HEK293 (cell line): ENCODE measurements around the gene CCDC85A.

Source experiments
- CTCF ChIA-PET: fragments of 350-600 bp; formaldehyde crosslinking; extraction: SDS; loops from one replicate; lab custom pipeline; 2021; ENCODE audit warnings: antibody characterized with exemption; lab: Yijun Ruan, JAX
- POLR2A ChIA-PET: fragments of 300-600 bp; formaldehyde crosslinking; extraction: SDS; loops from one replicate; lab custom pipeline; 2020; ENCODE audit warnings: antibody characterized with exemption, inconsistent platforms; lab: Yijun Ruan, JAX
- H3K27ac ChIP-seq: fragments of 200-500 bp; sonication (Bioruptor generic); 2 replicates; pipeline ENCODE4 v1.5.1; 2014; ENCODE audit warnings: low read depth, low read length, control low read depth, inconsistent platforms; ENCODE audit errors: extremely low read depth
- H3K36me3 ChIP-seq, 2 experiments: fragments of 200-500 bp in 1 of 2; sonication (Bioruptor generic) in 1 of 2; 1 replicate in 1 of 2; 2 replicates in 1 of 2; pipeline ENCODE4 v1.5.1; 2014 to 2017; ENCODE audit warnings: inconsistent platforms in 2 of 2, low read length in 2 of 2; ENCODE audit not compliant: control insufficient read depth in 2 of 2, insufficient read depth in 1 of 2
- H3K4me1 ChIP-seq: fragments of 200-500 bp; sonication (Bioruptor generic); 2 replicates; pipeline ENCODE4 v1.5.1; 2014; ENCODE audit warnings: mild to moderate bottlenecking, low read length, inconsistent platforms; ENCODE audit not compliant: control insufficient read depth, insufficient read depth
- H3K4me3 ChIP-seq: 2 replicates; pipeline ENCODE4 v1.5.1; 2011; ENCODE audit warnings: low read depth, mild to moderate bottlenecking, control low read depth, low read length, moderate library complexity
- H3K9me3 ChIP-seq: fragments of 200-500 bp; sonication (Bioruptor generic); 2 replicates; pipeline ENCODE4 v1.5.1; 2014; ENCODE audit warnings: low read depth, low read length, inconsistent platforms; ENCODE audit not compliant: control insufficient read depth, insufficient read depth
- BCL11A ChIP-seq: fragments of 450-650 bp; formaldehyde crosslinking; IDR thresholded peaks from 2 replicates; pipeline ENCODE4 v1.5.1; 2016; ENCODE audit warnings: low read depth, missing biosample characterization, missing genetic modification characterization
- FEZF1 ChIP-seq: fragments of 450-650 bp; formaldehyde crosslinking; IDR thresholded peaks from 2 replicates; pipeline ENCODE4 v1.5.1; 2016; ENCODE audit warnings: missing biosample characterization, missing genetic modification characterization
- GLIS1 ChIP-seq: fragments of 450-650 bp; formaldehyde crosslinking; IDR thresholded peaks from 2 replicates; pipeline ENCODE4 v1.5.1; 2016; ENCODE audit warnings: missing biosample characterization, missing genetic modification characterization
- HOXC10 ChIP-seq: sonication (generic); formaldehyde crosslinking; IDR thresholded peaks from 2 replicates; pipeline ENCODE4 v1.8.1; 2023; ENCODE audit warnings: mild to moderate bottlenecking, missing genetic modification reagents
- KLF10 ChIP-seq: fragments of 450-650 bp; IDR thresholded peaks from 2 replicates; pipeline ENCODE4 v1.5.1; 2018; ENCODE audit warnings: missing biosample characterization, mild to moderate bottlenecking, missing genetic modification characterization
- KLF7 ChIP-seq: fragments of 450-650 bp; formaldehyde crosslinking; IDR thresholded peaks from 2 replicates; pipeline ENCODE4 v1.5.1; 2016; ENCODE audit warnings: missing biosample characterization, missing genetic modification characterization, borderline replicate concordance
- ZBTB1 ChIP-seq: fragments of 450-650 bp; formaldehyde crosslinking; IDR thresholded peaks from 2 replicates; pipeline ENCODE4 v1.5.1; 2016; ENCODE audit warnings: missing biosample characterization, missing genetic modification characterization
- ZFP37 ChIP-seq: fragments of 450-650 bp; formaldehyde crosslinking; IDR thresholded peaks from 2 replicates; pipeline ENCODE4 v1.5.1; 2016; ENCODE audit warnings: missing biosample characterization, missing genetic modification characterization
- ZNF184 ChIP-seq: fragments of 450-650 bp; IDR thresholded peaks from 2 replicates; pipeline ENCODE4 v1.5.1; 2018; ENCODE audit warnings: missing biosample characterization, mild to moderate bottlenecking, missing genetic modification characterization
- ZNF23 ChIP-seq: fragments of 450-650 bp; formaldehyde crosslinking; IDR thresholded peaks from 2 replicates; pipeline ENCODE4 v1.5.1; 2016; ENCODE audit warnings: missing biosample characterization, missing genetic modification characterization, borderline replicate concordance
- ZNF274 ChIP-seq, 2 experiments: fragments of 200-500 bp in 1 of 2; fragments of 450-650 bp in 1 of 2; sonication (Bioruptor generic) in 1 of 2; formaldehyde crosslinking in 1 of 2; IDR thresholded peaks; 2 replicates each; pipeline versions ENCODE4 v1.5.1 to v1.6.1; 2014 to 2016; ENCODE audit warnings: borderline replicate concordance in 1 of 2, inconsistent platforms in 1 of 2, low read length in 1 of 2, missing biosample characterization in 1 of 2, missing genetic modification characterization in 1 of 2
- ZNF280C ChIP-seq: fragments of 450-650 bp; formaldehyde crosslinking; IDR thresholded peaks from 2 replicates; pipeline ENCODE4 v1.5.1; 2016; ENCODE audit warnings: missing biosample characterization, missing genetic modification characterization
- ZNF350 ChIP-seq: fragments of 450-650 bp; formaldehyde crosslinking; IDR thresholded peaks from 2 replicates; pipeline ENCODE4 v1.5.0; 2017; ENCODE audit warnings: missing biosample characterization, mild to moderate bottlenecking, missing genetic modification characterization
- ZNF510 ChIP-seq: fragments of 450-650 bp; formaldehyde crosslinking; IDR thresholded peaks from 2 replicates; pipeline ENCODE4 v1.5.1; 2018; ENCODE audit warnings: mild to moderate bottlenecking, missing genetic modification characterization, missing biosample characterization; ENCODE audit not compliant: insufficient replicate concordance
- ZNF529 ChIP-seq: fragments of 450-650 bp; formaldehyde crosslinking; IDR thresholded peaks from 2 replicates; pipeline ENCODE4 v1.5.1; 2017; ENCODE audit warnings: missing genetic modification characterization, missing biosample characterization; ENCODE audit not compliant: insufficient replicate concordance
- ZNF560 ChIP-seq: fragments of 450-650 bp; formaldehyde crosslinking; IDR thresholded peaks from 2 replicates; pipeline ENCODE4 v1.5.1; 2017; ENCODE audit warnings: missing biosample characterization, missing genetic modification characterization, borderline replicate concordance
- ZNF624 ChIP-seq: fragments of 450-650 bp; formaldehyde crosslinking; IDR thresholded peaks from 2 replicates; pipeline ENCODE4 v1.5.1; 2017; ENCODE audit warnings: missing biosample characterization, missing genetic modification characterization
- ZNF664 ChIP-seq: fragments of 450-650 bp; formaldehyde crosslinking; IDR thresholded peaks from 2 replicates; pipeline ENCODE4 v1.5.1; 2016; ENCODE audit warnings: missing biosample characterization, missing genetic modification characterization
- ZNF768 ChIP-seq: fragments of 450-650 bp; formaldehyde crosslinking; IDR thresholded peaks from 2 replicates; pipeline ENCODE4 v1.5.1; 2018; ENCODE audit warnings: missing biosample characterization, mild to moderate bottlenecking, missing genetic modification characterization
- ZSCAN16 ChIP-seq: fragments of 450-650 bp; formaldehyde crosslinking; IDR thresholded peaks from 2 replicates; pipeline ENCODE4 v1.5.1; 2016; ENCODE audit warnings: missing biosample characterization, missing genetic modification characterization
- ZSCAN30 ChIP-seq: fragments of 450-650 bp; IDR thresholded peaks from 2 replicates; pipeline ENCODE4 v1.5.1; 2018; ENCODE audit warnings: missing biosample characterization, mild to moderate bottlenecking, missing genetic modification characterization, moderate library complexity
- ZXDB ChIP-seq: fragments of 450-650 bp; formaldehyde crosslinking; IDR thresholded peaks from 2 replicates; pipeline ENCODE4 v1.5.1; 2016; ENCODE audit warnings: missing biosample characterization, missing genetic modification characterization
- TF ChIP-seq, protein P1 (sequence below): IDR thresholded peaks from 2 replicates; pipeline ENCODE4 v1.6.1; 2011; ENCODE audit warnings: mild to moderate bottlenecking, low read depth, low read length, borderline replicate concordance

CCDC85A gene

DNA sequence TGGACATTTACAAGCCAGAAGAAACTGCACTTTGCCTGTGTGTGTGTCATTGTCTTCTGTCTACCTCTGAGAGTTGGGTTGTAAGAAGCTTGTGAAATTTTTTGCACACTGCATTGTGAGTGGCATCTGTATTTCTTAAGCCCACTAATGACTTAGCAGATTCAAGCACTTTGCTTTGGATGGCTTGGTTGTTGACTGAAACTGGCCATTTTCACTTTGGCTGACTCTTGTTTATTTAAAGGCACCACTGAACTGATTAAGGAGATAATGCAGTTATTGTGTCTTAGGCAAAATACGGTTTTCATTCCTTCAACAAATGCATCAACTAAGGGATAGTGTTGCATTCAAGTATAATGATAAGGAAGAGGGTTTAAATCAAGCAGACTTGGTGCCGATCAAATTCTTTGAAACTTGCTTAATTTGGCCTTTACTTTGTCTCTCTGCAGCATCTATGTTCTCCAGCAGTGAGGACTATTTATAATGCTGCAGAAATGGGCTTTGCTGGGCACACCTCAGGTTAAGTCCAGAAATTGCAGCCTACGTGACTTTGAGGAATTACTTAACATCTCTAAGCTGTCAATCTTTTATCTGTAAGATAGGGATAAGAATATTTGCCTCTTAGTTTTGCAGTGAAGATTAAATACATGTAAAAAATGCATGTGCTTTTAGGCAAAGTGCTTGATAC, 142.0 kb downstream of the CCDC85A start:
- TF ChIP-seq KLF10 (no peak), GLIS1 (tag by site-specific recombination) (no peak), ZNF23 (tag by site-specific recombination) (no peak), ZSCAN30 (tag by site-specific recombination) (no peak)
- TF ChIP-seq, protein P1, sequence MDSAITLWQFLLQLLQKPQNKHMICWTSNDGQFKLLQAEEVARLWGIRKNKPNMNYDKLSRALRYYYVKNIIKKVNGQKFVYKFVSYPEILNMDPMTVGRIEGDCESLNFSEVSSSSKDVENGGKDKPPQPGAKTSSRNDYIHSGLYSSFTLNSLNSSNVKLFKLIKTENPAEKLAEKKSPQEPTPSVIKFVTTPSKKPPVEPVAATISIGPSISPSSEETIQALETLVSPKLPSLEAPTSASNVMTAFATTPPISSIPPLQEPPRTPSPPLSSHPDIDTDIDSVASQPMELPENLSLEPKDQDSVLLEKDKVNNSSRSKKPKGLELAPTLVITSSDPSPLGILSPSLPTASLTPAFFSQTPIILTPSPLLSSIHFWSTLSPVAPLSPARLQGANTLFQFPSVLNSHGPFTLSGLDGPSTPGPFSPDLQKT = no peak
- H3K4me3 ChIP-seq = no peak overlapping the region
- no peaks in the 10 kb centered on the region for H3K9me3 ChIP-seq
- H3K4me1 ChIP-seq = peaks cover 6% of the 10 kb centered on the region; the same call in 1 of the 2 replicates
- ChIA-PET POLR2A (no interaction called here), CTCF (no interaction called here)
- H3K27ac ChIP-seq = no peak overlapping the region
- no peaks in the 10 kb centered on the region for H3K36me3 ChIP-seq

DNA sequence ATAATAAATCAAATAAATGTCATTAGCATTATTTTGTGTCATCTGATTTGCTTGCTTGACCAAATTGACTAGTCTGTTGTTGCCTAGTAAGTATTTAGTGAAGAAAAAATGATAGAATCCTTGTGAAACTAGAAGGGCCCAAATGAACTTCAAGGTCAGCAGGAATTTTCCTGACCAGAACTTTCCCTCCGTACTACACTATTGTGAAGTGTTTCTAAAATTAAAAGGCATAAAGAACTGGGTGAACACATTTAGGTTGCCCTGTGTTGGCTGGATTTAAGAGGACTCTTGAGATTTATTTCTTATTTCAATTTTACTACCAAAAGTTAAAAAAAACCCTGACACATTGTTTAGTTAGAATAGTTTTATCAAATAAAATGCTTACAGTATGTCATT, 142.6 kb downstream of the CCDC85A start:
- no peaks in the 10 kb centered on the region for H3K9me3 ChIP-seq
- H3K27ac ChIP-seq = no peak overlapping the region
- TF ChIP-seq ZNF624 (tag by site-specific recombination) (no peak), ZXDB (tag by site-specific recombination) (no peak), ZNF350 (tag by site-specific recombination) (no peak), KLF7 (tag by site-specific recombination) (no peak), HOXC10 (no peak), ZSCAN16 (no peak), ZFP37 (no peak), FEZF1 (no peak), ZNF529 (tag by site-specific recombination) (no peak), ZNF280C (tag by site-specific recombination) (no peak), ZNF560 (no peak), ZNF184 (tag by site-specific recombination) (no peak), ZNF664 (no peak), ZNF768 (tag by site-specific recombination) (no peak), ZNF23 (tag by site-specific recombination) (no peak), ZBTB1 (no peak), BCL11A (tag by site-specific recombination) (no peak), ZNF274 (IDR thresholded peaks at IDR 0.05; ENCODE audit: low read length) (no peak), ZNF274 (tag by site-specific recombination; IDR thresholded peaks at IDR 0.05; ENCODE audit: borderline replicate concordance) (no peak), ZNF510 (tag by site-specific recombination) (no peak)
- peaks cover 6% of the 10 kb centered on the region; the same call in 1 of the 2 replicates for H3K4me1 ChIP-seq
- no peak overlapping the region for H3K4me3 ChIP-seq
- POLR2A ChIA-PET = no interaction called here
- CTCF ChIA-PET = interaction anchor here (0.7 kb wide), 1 partner anchor 24 kb away, joined by 3 read pairs; no protein-coding TSS in a partner anchor
- no peaks in the 10 kb centered on the region for H3K36me3 ChIP-seq
